Upper lobe of left lung (tissue), 6 donors: ENCODE measurements around the gene LSM14B. TPM values are rescaled to one million over a fixed set of nuclear protein-coding genes. Genes with fewer than 3 reads are reported as not detected.

Source experiments
- ATAC-seq, 2 donors: fragments of 200-7000 bp; cut with Tn5 transposase; one replicate each; pipeline ENCODE4 v1.9.1; 2022; ENCODE audit warnings: mild to moderate bottlenecking in 2 of 2, moderate library complexity in 2 of 2; ENCODE audit not compliant: low FRiP score in 2 of 2
- DNase-seq, 2 donors: peaks; one replicate each; pipeline ENCODE4 v3.0.0-alpha.2; 2019 to 2020
- H3K27ac ChIP-seq, 4 donors: fragments of 200-600 bp; sonication (generic); one replicate each; pipeline ENCODE4 v1.5.1; 2016 to 2019
- H3K27me3 ChIP-seq, 4 donors: fragments of 200-600 bp; sonication (generic); one replicate each; pipeline ENCODE4 v1.5.1; 2017 to 2019
- H3K36me3 ChIP-seq, 4 donors: fragments of 200-600 bp; sonication (generic); one replicate each; pipeline ENCODE4 v1.5.1; 2016 to 2019
- H3K4me1 ChIP-seq, 4 donors: fragments of 200-600 bp; sonication (generic); one replicate each; pipeline ENCODE4 v1.5.1; 2018 to 2019
- H3K4me3 ChIP-seq, 4 donors: fragments of 200-600 bp; sonication (generic); one replicate each; pipeline ENCODE4 v1.5.1; 2017 to 2019; ENCODE audit warnings: mild to moderate bottlenecking in 2 of 4, moderate library complexity in 1 of 4
- H3K9me3 ChIP-seq, 4 donors: fragments of 200-600 bp; sonication (generic); one replicate each; pipeline ENCODE4 v1.5.1; 2018 to 2019
- CTCF ChIP-seq, 6 experiments: fragments of 450-650 bp in 4 of 6; fragments of 200-600 bp in 2 of 6; sonication (generic) in 2 of 6; IDR thresholded peaks; one replicate each; pipeline ENCODE4 v1.5.1; 2016 to 2019; ENCODE audit warnings: antibody characterized with exemption in 6 of 6
- EP300 ChIP-seq, 4 donors: sonication (generic); formaldehyde crosslinking; IDR thresholded peaks; one replicate each; pipeline ENCODE4 v1.5.1; 2017; ENCODE audit warnings: antibody characterized with exemption in 4 of 4, control low read depth in 2 of 4
- POLR2A ChIP-seq, 4 donors: fragments of 450-650 bp; IDR thresholded peaks; one replicate each; pipeline ENCODE4 v1.5.1; 2016 to 2017; ENCODE audit warnings: antibody characterized with exemption in 4 of 4, mild to moderate bottlenecking in 2 of 4
- POLR2AphosphoS5 ChIP-seq, 2 donors: sonication (generic); formaldehyde crosslinking; IDR thresholded peaks; one replicate each; pipeline ENCODE4 v1.5.1; 2017; ENCODE audit warnings: antibody characterized with exemption in 2 of 2
- WGBS, 2 donors: methylation state at CpG; one replicate each; pipeline ENCODE4 v1.1.5; 2017 to 2018; 5-methylcytosine and 5-hydroxymethylcytosine counted together
- total RNA-seq, 6 donors: library from RNA; depleted of rRNA in 4 of 6; stranded (reverse); fragments of >200 nt in 4 of 6; gene quantifications; one replicate each; pipeline versions ENCODE4 v1.1.0 to v1.2.1, GENCODE V29; 2016 to 2021
- donor health status: DM: no; HTN: no; CAD: no; lungs with moderate emphysema.
- donor health status: DM: no; HTN: yes; CAD: no; lungs with severe emphysema.

LSM14B gene
- total RNA-seq, 6 donors from 2014 or later = 27.8 to 46.3 (median 36.4) TPM

GRCh38 chr20:62156592-62157386, 34.5 kb downstream of the LSM14B start:
- Histone ChIP-seq H3K9me3 (no peaks in the 10 kb centered on the region), H3K4me3 (no peak overlapping the region), H3K27me3 (no peaks in the 10 kb centered on the region), H3K4me1 (peaks cover 0 to 10% (median 1%) of the 10 kb centered on the region in 4 donors), H3K27ac (no peak overlapping the region), H3K36me3 (peaks cover 0 to 38% (median 21%) of the 10 kb centered on the region in 4 donors)
- ATAC-seq = peak; percentile 75 to 85
- TF ChIP-seq EP300 (IDR thresholded peaks at IDR 0.05) (no peak), POLR2A (IDR thresholded peaks at IDR 0.05) (no peak), CTCF (IDR thresholded peaks at IDR 0.05) (peak; percentile 58 to 72 (median 66)), POLR2AphosphoS5 (IDR thresholded peaks at IDR 0.05) (no peak)
- DNase-seq = peak; percentile 51 to 85
- WGBS, 2 donors = 59 to 75% methylated on average over 8 to 18 of the region's 24 CpGs

- H3K9me3 ChIP-seq = no peaks in the 10 kb centered on the region
- WGBS, 2 donors = 79 to 86% methylated on average over 17 to 22 of the region's 25 CpGs
- H3K27me3 ChIP-seq = no peaks in the 10 kb centered on the region
- TF ChIP-seq CTCF (IDR thresholded peaks at IDR 0.05) (no peak), POLR2A (IDR thresholded peaks at IDR 0.05) (no peak), POLR2AphosphoS5 (IDR thresholded peaks at IDR 0.05) (no peak), EP300 (IDR thresholded peaks at IDR 0.05) (no peak)
- DNase-seq = peak in 1 of 2 donors; percentile 53
- H3K36me3 ChIP-seq = peaks cover 0 to 43% (median 26%) of the 10 kb centered on the region in 4 donors
- peak in 1 of 2 donors; percentile 11 for ATAC-seq
- no peak overlapping the region for H3K27ac ChIP-seq
- no peak overlapping the region for H3K4me3 ChIP-seq
- H3K4me1 ChIP-seq = peaks cover 0 to 10% (median 1%) of the 10 kb centered on the region in 4 donors
These were observed 35.3 kb downstream of the LSM14B start for GRCh38 chr20:62157387-62158087.

GRCh38 chr20:62158088-62158400, 35.8 kb downstream of the LSM14B start:
- H3K4me3 ChIP-seq = no peak overlapping the region
- TF ChIP-seq CTCF (IDR thresholded peaks at IDR 0.05) (no peak), POLR2AphosphoS5 (IDR thresholded peaks at IDR 0.05) (no peak), POLR2A (IDR thresholded peaks at IDR 0.05) (no peak), EP300 (IDR thresholded peaks at IDR 0.05) (no peak)
- ATAC-seq = no peak
- 94 to 99% methylated on average over 8 to 9 of the region's 12 CpGs for WGBS, 2 donors
- no peaks in the 10 kb centered on the region for H3K9me3 ChIP-seq
- peaks cover 0 to 10% (median 1%) of the 10 kb centered on the region in 4 donors for H3K4me1 ChIP-seq
- no peak overlapping the region for H3K27ac ChIP-seq
- no peaks in the 10 kb centered on the region for H3K27me3 ChIP-seq
- no peak for DNase-seq
- H3K36me3 ChIP-seq = peaks cover 0 to 48% (median 31%) of the 10 kb centered on the region in 4 donors

GRCh38 chr20:62158541-62158940, 36.3 kb downstream of the LSM14B start:
- Histone ChIP-seq H3K27ac (no peak overlapping the region), H3K4me3 (no peak overlapping the region), H3K9me3 (no peaks in the 10 kb centered on the region), H3K4me1 (peaks cover 0 to 10% (median 1%) of the 10 kb centered on the region in 4 donors), H3K27me3 (no peaks in the 10 kb centered on the region), H3K36me3 (peaks cover 0 to 53% (median 36%) of the 10 kb centered on the region in 4 donors)
- TF ChIP-seq POLR2A (IDR thresholded peaks at IDR 0.05) = no peak
- no peak for TF ChIP-seq POLR2AphosphoS5 (IDR thresholded peaks at IDR 0.05)
- no peak for TF ChIP-seq CTCF (IDR thresholded peaks at IDR 0.05)
- DNase-seq (peak in 1 of 2 donors; percentile 70), ATAC-seq (no peak)
- 92 to 97% methylated on average over 22 of the region's 22 CpGs for WGBS, 2 donors
